GM18868 (cell line): ENCODE measurements around the gene ASB9.

Source experiments
- ATAC-seq: cut with Tn5 transposase; IDR thresholded peaks from one replicate; pipeline ENCODE4 v1.9.1; 2021; ENCODE audit warnings: mild to moderate bottlenecking, moderate library complexity; ENCODE audit not compliant: unreplicated experiment

Gene ASB9

GRCh38 chrX:15194146-15194545 lies 75.7 kb downstream of the ASB9 start:
- ATAC-seq, result no peak
